RKO (cell line): ENCODE results near the gene PTPRD.
A peak's percentile ranks its signal among the peaks of the same experiment; 100 is the strongest.
"Not testable (repeated sequence)": the region's sequence is repeated elsewhere in the genome, so short reads cannot be mapped to it uniquely, and the experiment has no call there.

ENCODE experiments used
- DNase-seq: peaks from one replicate; pipeline ENCODE4 v3.0.0-alpha.2; 2016; ENCODE audit warnings: low spot score

Gene PTPRD

DNA sequence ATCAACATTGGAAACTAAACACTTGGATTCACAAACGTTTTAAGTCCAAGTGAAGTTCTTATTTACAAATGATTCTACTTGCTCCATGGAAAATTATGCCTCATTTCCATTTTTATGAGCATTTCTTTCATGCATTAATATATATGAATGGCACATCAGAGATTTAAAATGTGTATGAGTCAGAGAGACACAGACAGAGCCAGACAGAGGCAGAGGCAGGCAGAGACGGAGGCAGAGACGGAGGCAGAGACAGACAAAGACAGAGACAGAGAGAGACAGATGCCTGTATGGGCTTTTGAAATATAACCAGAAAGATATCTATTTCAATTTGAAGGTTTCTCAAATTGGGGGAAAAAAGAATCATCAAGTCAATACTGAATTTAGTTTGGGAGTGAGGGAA lies 649.0 kb downstream of the PTPRD start:
- DNase-seq, result no peak

DNA sequence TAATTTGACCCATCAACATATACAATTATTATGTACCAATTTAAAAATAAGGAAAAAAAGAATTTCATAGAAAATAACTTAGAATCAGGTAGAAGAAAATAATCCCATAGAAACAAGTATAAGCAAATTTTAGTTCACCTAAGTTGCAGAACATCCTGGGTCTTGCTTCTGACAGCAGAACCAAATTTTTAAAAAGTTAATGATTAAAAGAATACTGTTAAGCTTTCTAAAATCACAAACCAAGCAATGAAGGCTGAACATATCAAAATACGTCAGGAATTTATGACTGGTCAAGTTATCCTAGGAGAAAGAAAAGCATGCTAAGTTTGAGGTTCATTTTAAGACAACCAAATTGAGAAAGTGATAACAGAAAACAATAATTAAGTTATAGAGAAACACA lies 650.9 kb downstream of the PTPRD start:
- no peak for DNase-seq

DNA sequence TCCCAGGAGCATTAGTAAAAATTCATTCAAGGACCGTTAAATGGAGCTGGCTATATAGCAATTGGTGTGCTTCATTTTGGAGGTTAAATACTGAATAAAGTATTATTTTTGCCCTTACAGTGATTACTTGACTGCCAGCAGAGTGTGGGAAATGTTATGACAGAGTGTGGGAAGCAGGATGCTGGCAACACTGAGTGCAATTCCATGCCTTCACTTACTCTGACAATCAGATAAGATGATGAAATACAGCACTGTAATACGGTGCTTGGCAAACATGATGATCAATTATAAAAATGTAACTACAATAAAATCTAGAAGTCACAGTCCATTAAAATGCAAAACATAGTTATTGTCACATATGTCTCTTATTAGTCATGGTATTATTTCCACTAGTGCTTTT lies 651.3 kb downstream of the PTPRD start:
- DNase-seq, result no peak

DNA sequence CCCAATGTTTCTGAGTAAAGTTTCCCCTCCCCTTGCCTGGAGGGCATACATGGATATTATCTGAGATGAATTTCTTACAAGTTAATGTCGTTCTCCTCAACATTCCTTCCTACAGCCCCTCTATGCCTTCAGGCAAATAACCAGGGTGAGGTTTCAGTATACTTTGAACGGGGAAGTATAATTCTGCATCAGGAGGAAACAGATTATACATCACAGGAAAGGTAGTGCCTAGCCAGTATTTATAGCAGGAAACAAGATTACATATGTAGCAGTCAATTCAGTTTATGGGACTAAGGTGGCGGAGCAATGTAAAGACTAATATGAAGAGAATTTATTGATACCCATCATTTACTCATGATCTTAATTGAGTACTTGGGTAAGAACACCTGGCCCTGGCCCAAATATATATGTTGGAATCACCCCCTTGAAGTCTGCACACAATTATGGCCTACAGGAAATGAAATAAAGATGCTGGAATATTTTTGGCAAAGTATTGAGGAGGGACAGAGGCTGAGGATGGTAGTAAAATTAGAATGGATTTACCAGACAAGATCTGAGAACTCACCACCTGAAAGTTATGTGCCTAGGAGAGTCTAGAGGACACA lies 661.1 kb downstream of the PTPRD start:
- no peak for DNase-seq

DNA sequence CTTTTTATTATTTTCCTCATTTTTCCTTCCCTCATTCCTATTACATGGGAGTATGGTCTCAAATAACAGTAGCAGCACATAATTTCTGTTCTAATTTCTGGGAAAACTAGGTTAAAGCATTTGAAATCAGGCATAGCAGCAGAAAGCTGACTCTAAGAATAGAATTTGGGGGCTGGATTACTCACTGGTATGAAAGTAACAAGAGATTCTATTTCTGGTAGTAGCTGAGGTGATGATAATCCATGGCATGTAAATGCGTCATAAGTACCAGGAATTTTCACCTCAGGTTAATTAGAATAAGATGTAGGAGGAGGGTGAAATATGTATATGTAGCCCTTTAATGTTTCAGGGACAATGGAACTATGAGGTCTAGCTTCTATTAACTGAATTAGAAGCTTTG lies 662.0 kb downstream of the PTPRD start:
- no peak for DNase-seq

DNA sequence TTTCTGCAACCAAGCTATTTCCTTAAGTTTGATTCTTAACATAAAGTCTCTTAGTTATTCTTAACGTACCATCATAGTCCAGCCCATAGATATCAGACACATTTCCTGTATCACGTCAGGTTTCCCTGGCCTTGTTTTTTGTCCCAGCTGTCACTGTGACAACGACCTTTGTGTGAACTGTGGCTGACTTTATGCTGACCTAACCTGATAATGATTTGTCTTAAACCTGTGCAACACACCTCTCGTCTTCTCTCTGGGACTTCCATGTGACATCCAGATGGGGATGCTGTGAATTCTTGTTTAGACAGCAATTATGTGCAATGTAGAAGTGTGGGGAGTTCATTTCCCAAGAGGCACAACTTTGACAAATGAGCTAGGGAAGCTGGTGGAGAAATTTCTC lies 662.8 kb downstream of the PTPRD start:
- DNase-seq, result no peak

DNA sequence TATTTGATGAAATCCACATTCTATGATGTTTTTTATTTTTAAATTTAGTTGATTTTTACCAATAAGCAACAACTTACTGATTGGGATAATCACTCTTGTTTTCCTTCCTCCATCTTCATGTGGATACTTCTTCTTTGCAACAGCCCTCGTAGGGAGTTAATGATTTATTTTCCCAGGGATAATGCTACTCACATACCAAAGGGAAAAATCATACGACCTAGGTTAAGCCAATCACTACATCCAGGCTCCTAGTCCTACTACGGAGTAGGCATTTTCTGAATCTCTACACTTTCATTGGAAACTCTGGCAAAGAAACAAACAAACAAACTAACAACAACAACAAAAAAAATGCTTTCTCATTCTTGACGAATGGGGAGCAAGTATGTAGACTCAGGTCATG lies 663.4 kb downstream of the PTPRD start:
- no peak for DNase-seq

DNA sequence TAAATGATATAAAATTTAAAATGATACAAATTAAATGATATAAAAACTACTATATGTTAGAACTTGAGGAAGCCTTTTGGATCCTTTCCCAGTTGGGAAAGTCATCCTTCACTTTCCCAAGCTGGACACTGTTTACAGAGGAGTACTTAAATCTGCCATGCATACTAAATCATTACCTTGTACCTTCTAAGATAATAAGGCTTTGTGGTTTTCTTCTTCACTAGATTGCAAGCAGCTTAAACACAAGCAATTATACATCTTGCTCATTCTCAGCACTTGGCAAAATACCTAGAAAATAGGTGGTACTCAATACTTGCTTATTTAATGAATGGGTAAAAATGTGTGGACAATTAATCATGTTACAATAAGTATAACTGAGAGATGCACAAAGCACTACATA lies 666.8 kb downstream of the PTPRD start:
- DNase-seq, result no peak

DNA sequence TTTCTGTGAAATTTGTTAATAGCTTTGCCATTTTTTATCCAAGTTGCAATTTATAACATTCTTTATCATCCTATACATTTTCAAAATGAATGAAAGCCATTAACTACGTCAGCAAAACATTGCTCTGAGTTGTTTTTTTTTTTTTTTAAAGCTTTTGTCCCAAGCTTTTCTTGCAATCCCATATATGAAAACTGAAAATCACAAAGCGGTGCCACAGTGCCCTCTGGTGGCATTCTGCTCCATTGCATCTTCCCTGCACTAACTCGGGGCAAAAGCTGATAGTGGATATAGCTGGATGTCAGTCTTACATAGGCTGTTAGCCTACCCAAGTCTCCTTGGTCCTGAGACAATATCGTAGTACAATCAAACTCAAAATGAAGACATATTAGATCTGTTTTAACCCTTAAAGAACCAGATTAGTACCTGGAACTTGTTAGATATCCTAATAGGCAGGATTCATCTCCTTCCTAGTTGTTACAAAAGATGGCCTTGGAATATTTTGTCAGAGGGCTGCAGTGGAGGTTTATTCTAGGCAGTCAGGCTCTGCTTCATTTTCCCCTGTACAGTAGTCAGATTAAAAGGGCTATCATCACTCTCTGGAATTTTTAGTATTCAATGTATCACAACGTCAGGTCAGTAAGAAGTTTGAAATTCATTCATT lies 669.9 kb downstream of the PTPRD start:
- DNase-seq, result peak; percentile 63

DNA sequence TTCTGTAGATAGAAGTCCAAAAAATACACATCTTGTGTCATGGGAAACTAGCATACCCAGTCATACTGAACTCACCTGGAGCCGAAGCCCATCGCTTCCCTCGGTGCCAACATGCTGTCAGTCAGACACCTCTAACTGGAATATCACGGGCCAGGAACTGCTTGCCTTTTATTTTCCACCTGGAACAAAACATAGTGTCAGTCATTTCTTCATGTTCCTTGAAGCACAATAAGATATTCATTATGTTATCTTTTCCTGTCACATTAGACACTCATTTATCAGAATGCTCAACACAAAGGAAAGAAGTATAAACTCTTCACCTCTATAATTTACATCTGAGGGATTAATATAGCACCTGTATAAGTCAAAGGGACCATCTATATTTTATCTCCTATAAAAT lies 674.4 kb downstream of the PTPRD start:
- DNase-seq, result no peak

DNA sequence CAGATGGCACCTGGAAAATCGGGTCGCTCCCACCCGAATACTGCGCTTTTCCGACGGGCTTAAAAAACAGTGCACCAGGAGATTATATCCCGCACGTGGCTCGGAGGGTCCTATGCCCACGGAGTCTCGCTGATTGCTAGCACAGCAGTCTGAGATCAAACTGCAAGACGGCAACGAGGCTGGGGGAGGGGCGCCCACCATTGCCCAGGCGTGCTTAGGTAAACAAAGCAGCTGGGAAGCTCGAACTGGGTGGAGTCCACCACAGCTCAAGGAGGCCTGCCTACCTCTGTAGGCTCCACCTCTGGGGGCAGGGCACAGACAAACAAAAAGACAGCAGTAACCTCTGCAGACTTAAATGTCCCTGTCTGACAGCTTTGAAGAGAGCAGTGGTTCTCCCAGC lies 681.3 kb downstream of the PTPRD start:
- DNase-seq, result not testable (repeated sequence)

DNA sequence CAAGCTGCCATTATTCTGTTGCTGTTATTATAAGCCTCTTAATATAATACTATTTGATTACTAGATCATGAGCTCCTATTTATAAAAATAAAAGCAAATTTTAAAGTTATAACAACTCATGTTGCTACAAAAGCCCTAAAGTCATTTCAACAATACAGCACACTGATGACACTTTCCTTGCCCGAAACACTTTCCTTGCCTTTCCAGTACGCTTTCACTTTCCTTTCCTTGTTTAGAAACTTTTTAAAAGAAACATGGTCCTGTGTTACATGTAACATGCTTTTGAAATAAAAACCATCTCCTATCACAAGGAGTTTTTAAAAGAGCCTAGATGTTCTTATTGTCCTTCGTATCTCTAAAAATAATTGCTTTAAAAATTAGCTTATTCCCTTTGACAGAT lies 688.4 kb downstream of the PTPRD start:
- no peak for DNase-seq

DNA sequence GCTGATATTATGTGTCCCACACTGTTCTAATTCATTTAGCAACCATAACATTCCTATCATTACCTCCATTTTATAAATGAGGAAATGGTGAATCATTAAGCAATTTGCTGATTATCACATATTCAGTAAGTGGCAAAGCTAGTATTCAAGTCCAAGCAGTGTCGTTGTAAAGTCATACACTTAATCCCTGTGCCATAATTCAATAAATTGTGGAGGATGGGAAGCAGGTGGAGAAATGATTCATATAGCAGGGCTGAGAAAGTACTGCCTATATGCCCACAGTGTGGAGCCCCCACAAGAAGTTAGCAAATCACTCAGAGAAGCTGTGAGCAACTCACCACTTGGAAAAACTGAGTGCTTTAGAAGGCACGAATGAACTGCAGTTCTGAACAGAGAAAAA lies 691.0 kb downstream of the PTPRD start:
- no peak for DNase-seq

DNA sequence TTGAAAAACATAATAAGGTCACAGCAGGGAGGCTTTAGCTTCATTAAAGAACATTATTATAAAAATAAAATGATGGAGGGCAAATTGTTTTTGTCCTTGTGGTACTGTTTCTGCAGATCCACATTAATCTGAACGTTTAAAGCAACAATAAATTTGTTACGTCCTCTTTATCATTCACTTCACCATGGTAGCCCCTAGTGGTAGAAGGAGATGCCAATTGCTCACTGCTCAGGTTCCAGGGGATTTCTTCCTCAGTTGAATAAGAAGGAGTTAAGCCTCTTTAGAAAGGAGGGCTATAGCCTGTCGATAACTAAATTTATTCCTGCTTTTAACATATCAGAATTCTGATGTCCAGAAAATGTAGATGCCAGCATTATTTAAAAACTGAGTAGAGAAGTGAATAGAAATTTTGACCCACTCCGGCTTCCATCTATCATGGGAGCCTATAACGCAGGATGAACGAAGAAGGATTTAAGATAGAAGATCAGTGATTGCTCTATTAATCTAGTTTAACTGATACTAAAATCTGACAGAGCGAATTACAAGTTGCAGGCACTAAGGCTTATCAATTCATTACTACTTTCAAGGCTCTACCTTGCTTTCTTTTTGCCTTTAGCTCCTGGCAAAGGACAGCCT lies 692.3 kb downstream of the PTPRD start:
- peak; percentile 3 for DNase-seq

DNA sequence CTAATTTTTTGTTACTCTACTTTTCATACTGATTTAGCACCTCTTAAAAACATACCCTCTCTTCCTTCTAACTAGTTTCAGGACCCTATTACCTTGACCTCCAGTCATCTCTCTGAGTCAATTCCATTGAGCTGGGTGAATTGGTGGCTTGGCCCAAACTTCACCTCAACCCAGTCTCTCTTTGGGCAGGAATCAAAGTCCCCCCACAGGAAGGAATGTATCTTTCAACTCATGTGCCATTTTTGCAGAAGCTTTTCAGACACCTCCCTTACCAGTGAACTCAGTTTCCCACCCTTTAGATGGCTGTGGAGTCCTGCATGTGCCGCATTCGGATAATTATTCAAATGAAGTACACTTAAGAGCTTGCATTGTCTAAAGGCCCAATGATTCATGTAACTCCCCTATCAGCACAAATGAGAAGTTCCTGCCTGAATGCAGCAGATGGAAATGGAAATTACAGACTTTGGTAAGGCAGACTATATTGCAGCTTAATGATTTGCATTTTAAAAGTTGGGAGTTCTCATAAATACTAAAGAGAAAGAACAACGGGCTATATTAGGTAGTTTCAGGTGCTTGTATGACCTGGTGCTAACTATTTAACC lies 693.5 kb downstream of the PTPRD start:
- no peak for DNase-seq

DNA sequence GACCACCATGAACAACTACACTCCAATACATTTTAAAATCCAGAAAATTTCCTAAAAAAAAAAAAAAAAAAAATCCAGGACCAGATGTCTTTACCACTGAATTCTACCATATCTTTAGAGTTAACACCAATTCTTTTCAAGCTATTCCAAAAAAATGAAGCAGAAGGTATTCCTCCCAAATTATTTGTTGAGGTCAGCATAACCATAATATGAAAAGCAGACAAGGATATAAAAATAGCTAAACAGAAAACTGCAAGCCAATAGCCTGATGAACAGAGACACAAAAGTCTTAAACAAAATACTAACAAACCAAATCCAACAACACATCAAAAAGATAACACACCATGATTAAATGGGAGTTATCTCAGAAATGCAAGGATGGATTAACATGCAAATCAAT lies 695.4 kb downstream of the PTPRD start:
- no peak for DNase-seq

DNA sequence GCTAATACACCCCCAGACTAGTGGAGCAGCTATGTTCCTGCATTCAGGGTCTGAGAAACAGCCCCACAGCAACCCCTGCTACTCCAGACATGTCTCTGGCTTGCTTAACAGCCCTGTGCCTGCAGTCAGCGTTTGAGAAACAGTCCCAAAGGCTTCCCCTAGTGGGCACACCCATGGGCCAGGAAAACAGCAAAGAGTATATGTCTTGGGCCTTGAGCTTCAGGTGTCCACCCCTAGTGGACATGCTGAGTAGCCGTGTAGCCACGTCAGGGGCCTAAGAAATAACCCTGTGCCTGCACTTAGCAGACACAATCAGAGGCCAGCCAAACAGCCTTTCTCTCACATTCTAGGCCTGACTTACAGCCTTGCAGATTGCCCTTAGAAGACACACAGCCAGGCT lies 698.6 kb downstream of the PTPRD start:
- no peak for DNase-seq

DNA sequence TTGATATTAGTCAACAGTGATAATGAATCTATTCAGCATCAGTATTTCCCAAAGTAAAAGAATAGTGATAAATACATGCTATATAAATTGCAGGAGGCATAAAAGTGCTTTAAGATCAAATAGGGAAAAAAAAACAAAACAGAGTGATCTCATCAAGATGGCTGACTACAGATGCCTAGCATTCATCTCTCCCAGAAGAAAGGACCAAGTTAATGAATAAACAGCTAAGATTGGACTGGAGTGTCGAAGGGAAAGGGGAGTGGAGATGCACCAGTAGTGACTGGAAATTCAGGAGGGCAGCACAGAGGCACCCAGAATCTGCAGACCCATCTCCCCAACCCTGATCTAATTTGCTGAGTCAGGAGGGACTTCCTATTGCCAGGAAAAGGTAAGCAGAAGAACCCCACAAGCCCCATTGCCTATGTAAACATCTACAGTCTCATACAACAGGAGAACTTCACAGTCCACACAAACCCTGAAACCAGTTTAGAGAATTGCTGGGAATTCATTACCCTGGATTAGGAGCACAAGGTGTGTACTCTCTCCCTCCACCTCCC lies 699.4 kb downstream of the PTPRD start:
- no peak for DNase-seq

DNA sequence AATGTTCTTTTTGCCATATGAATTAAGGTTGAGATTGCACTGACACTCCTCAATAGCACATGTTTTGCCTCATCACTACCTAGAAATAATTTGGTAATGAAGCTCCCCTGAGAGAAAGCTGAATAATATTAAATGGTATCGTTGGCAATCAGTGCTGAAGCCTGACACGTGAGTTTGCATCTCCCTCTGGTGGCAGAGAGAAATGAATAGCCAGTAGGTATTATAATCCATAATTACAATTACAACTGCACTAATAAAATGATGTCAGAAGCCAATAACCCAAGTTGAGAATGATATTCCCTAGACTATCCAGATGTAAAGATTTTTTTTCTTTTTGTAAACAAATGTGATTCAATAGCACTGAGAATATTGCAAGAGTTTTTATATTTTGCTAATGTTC lies 700.3 kb downstream of the PTPRD start:
- peak; percentile 22 for DNase-seq

DNA sequence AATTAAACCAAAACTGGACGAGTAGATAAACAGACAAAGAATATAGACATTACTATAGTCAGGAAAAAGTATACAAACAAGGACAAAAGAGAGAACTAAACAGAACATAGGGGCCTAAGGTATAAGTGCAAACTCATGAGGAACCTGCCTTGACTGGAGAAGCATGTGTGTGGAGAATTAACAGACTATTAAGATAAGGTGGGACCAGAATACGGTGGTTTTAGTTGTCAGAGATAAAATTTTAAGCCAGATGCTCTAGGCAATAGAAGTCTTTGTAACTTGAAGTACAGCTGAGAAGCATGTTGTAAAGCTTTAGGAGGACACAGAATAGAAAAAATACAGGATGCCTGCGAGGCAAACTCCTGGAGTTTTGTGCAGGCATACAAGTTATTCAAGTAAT lies 707.1 kb downstream of the PTPRD start:
- DNase-seq, result no peak

DNA sequence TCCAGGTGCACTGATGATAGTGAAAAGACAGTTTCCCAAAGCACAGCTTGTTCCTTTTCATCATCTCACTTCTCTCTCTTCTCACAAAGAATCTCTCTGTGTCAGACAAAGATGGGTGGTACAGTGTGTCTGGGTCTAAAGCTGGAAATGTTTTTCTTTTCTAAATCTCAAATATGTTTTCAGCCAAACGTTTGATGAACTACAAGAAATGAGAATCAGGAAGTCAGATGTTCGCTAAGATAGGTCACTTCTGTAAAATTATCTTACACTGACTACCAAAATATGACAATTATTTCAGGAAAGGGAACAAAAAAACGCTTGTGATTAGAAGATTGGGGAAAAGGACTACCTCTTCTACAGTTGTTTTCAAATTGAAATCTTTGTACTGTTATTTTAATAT lies 708.8 kb downstream of the PTPRD start:
- DNase-seq, result no peak

DNA sequence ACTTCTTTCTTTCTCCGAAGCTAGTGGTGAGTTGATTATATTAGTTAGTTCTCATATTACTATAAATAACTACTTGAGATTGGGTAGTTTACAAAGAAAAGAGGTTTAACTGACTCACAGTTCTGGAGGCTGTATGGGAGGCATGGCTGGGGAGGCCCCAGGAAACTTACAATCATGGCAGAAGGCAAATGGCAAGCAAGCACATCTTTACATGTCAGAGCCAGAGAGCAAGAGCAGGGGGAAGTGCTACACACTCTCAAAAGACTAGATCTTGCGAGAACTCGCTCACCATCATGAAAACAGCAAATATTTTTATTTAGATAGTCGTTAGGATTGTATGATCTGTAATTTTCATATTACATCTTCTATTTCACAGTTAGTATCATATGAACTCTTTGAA lies 711.2 kb downstream of the PTPRD start:
- no peak for DNase-seq

DNA sequence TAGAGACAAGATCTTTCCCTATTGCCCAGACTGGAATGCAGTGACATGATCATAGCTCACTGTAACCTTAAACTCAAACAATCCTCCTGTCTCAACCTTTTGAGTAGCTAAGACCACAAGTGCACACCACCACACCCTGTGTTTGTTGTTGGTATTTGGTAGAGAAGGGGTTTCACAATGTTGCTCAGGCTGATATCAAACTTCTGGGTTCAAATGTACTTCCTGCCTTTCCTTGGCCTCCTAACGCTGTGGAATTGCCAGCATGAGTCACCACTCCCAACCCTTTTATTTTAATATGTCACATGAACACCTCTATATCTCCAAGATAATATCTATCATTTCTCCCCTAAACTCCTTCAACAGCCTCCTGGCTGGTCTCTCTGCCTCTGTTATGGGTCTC lies 719.0 kb downstream of the PTPRD start:
- no peak for DNase-seq
